HFFc6 (cell line): ENCODE data around the gene TMEM87B. TPM values are rescaled to one million over a fixed set of nuclear protein-coding genes. Genes with fewer than 3 reads are reported as not detected.
"Not testable (repeated sequence)": the region's sequence is repeated elsewhere in the genome, so short reads cannot be mapped to it uniquely, and the experiment has no call there.

Source experiments
- DNase-seq: peaks from one replicate; pipeline ENCODE4 v3.0.0-alpha.2; 2018
- H3K27ac Mint-ChIP-seq: 2 replicates; pipeline ENCODE4 v1.8.0; 2020; ENCODE audit warnings: mild to moderate bottlenecking, mixed read lengths
- H3K27me3 Mint-ChIP-seq: 2 replicates; pipeline ENCODE4 v1.8.0; 2021; ENCODE audit warnings: mild to moderate bottlenecking, moderate library complexity, mixed read lengths; ENCODE audit not compliant: insufficient read depth
- H3K36me3 Mint-ChIP-seq: 2 replicates; pipeline ENCODE4 v1.8.0; 2021; ENCODE audit warnings: low read depth, mixed read lengths
- H3K4me1 Mint-ChIP-seq: 2 replicates; pipeline ENCODE4 v1.8.0; 2020; ENCODE audit warnings: low read depth, mixed read lengths
- H3K4me3 Mint-ChIP-seq: 2 replicates; pipeline ENCODE4 v1.8.0; 2020; ENCODE audit warnings: mild to moderate bottlenecking, moderate library complexity, mixed read lengths
- H3K9me3 Mint-ChIP-seq: 2 replicates; pipeline ENCODE4 v1.8.0; 2020; ENCODE audit warnings: mild to moderate bottlenecking, mixed read lengths
- CTCF ChIP-seq: fragments of 200-600 bp; sonication (generic); IDR thresholded peaks from 2 replicates; pipeline ENCODE4 v1.5.0; 2021; ENCODE audit warnings: antibody characterized with exemption, mild to moderate bottlenecking
- total RNA-seq, 6 experiments: library from RNA; stranded (reverse); fragmentation: NEBNext Ultra II Directional; extraction: Animal tissue kit (Norgen Biotek cat#: 25700); gene quantifications; 2 replicates in 1 of 6; 3 replicates in 5 of 6; pipeline ENCODE4 v1.2.3, GENCODE V29; 2021

The TMEM87B gene
- total RNA-seq, 6 experiments from 2014 or later: 37.9 to 51.6 (median 39.7) TPM

- peaks cover 62% of the 10 kb centered on the region for H3K36me3 Mint-ChIP-seq
- no peaks in the 10 kb centered on the region for H3K9me3 Mint-ChIP-seq
- H3K27ac Mint-ChIP-seq: no peak overlapping the region
These were observed 6.8 kb downstream of the TMEM87B start for GRCh38 chr2:112061840-112062239.

GRCh38 chr2:112062894-112063293, 7.8 kb downstream of the TMEM87B start:
- Mint-ChIP-seq H3K36me3 (peaks cover 67% of the 10 kb centered on the region), H3K9me3 (no peaks in the 10 kb centered on the region), H3K4me3 (no peak overlapping the region), H3K27me3 (no peaks in the 10 kb centered on the region), H3K4me1 (peaks cover 72% of the 10 kb centered on the region), H3K27ac (peak overlapping the region; percentile 61)
- DNase-seq: no peak
- no peak for TF ChIP-seq CTCF

More at GRCh38 chr2:112061840-112062239, 6.8 kb downstream of the TMEM87B start:
- H3K4me3 Mint-ChIP-seq: no peak overlapping the region
- no peak for TF ChIP-seq CTCF
- DNase-seq: no peak
- peaks cover 83% of the 10 kb centered on the region for H3K4me1 Mint-ChIP-seq
- H3K27me3 Mint-ChIP-seq: no peaks in the 10 kb centered on the region

- H3K27ac Mint-ChIP-seq: peak overlapping the region; percentile 71
These were observed 10.4 kb downstream of the TMEM87B start for GRCh38 chr2:112065486-112065885.

GRCh38 chr2:112065966-112066365, 10.9 kb downstream of the TMEM87B start:
- DNase-seq: peak; percentile 82
- H3K27me3 Mint-ChIP-seq: no peaks in the 10 kb centered on the region
- peak overlapping the region; percentile 58 for H3K4me3 Mint-ChIP-seq
- H3K4me1 Mint-ChIP-seq: peaks cover 65% of the 10 kb centered on the region
- peaks cover 5% of the 10 kb centered on the region; the same call in 1 of the 2 replicates for H3K9me3 Mint-ChIP-seq
- TF ChIP-seq CTCF: no peak
- peaks cover 65% of the 10 kb centered on the region for H3K36me3 Mint-ChIP-seq
- peak overlapping the region; percentile 71 for H3K27ac Mint-ChIP-seq

More at GRCh38 chr2:112065486-112065885, 10.4 kb downstream of the TMEM87B start:
- DNase-seq: no peak
- peak overlapping the region; percentile 58 for H3K4me3 Mint-ChIP-seq
- no peak for TF ChIP-seq CTCF
- peaks cover 64% of the 10 kb centered on the region for H3K36me3 Mint-ChIP-seq
- peaks cover 65% of the 10 kb centered on the region for H3K4me1 Mint-ChIP-seq
- H3K27me3 Mint-ChIP-seq: no peaks in the 10 kb centered on the region
- H3K9me3 Mint-ChIP-seq: peaks cover 5% of the 10 kb centered on the region; the same call in 1 of the 2 replicates

- DNase-seq, H3K27me3 Mint-ChIP-seq, H3K4me3 Mint-ChIP-seq, H3K27ac Mint-ChIP-seq: not testable (repeated sequence)
- peaks cover 17% of the 10 kb centered on the region for H3K9me3 Mint-ChIP-seq
- H3K36me3 Mint-ChIP-seq: peaks cover 62% of the 10 kb centered on the region
- H3K4me1 Mint-ChIP-seq: peaks cover 62% of the 10 kb centered on the region
These were observed 14.7 kb downstream of the TMEM87B start for GRCh38 chr2:112069794-112070193.

- Mint-ChIP-seq H3K27me3 (peaks cover 6% of the 10 kb centered on the region), H3K4me3 (peak overlapping the region; percentile 49), H3K36me3 (peaks cover 64% of the 10 kb centered on the region), H3K9me3 (peaks cover 17% of the 10 kb centered on the region), H3K27ac (peak overlapping the region; percentile 73), H3K4me1 (peaks cover 65% of the 10 kb centered on the region)
- DNase-seq: peak; percentile 41
- TF ChIP-seq CTCF: no peak
These were observed 18.8 kb downstream of the TMEM87B start for GRCh38 chr2:112073875-112074274.
